ENCODE measurements around the gene TMEM183A. TPM values are rescaled to one million over a fixed set of nuclear protein-coding genes. Genes with fewer than 3 reads are reported as not detected.

The TMEM183A gene
- total and polyA plus RNA-seq, 9 of the 15 experiments (the other 6 are each of a cell fraction or from before 2014, with no cell fraction given): 23.4 to 190 (median 124) TPM

DNA sequence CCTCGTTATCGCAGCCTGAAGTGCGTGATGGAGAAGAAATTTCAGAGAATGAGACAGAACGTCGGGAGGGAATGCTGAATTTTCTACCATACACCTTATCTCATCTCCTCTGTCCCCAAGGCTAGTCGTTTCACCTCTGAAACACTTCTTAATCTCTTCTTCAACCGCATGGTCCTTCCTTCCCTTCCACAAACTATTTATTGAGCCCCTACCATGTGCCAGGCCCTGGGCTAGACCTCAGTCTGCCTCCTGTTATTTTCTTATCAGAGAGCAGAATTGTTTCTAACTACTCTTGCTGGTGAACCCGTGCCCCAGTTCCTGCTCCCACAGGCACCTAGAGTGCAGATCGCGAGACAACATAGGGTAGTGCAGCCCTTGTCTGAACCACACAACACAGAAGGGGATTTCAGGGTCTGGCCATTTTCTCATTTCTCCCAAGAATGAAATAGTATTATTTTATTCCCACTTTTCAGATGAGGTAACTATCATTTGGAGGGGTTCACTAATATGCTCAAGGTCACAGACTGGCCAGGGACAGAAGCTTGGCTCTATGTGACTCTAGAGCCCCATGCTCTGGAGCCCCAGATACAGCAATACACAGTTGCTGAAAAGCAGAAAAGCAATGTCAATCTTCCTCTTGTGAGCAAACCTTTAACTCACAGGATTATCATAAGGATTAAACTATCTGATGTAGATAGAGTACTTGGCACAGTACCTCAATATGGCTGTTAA lies 48.5 kb upstream of the TMEM183A start (continued):
- TF ChIP-seq, protein P1, sequence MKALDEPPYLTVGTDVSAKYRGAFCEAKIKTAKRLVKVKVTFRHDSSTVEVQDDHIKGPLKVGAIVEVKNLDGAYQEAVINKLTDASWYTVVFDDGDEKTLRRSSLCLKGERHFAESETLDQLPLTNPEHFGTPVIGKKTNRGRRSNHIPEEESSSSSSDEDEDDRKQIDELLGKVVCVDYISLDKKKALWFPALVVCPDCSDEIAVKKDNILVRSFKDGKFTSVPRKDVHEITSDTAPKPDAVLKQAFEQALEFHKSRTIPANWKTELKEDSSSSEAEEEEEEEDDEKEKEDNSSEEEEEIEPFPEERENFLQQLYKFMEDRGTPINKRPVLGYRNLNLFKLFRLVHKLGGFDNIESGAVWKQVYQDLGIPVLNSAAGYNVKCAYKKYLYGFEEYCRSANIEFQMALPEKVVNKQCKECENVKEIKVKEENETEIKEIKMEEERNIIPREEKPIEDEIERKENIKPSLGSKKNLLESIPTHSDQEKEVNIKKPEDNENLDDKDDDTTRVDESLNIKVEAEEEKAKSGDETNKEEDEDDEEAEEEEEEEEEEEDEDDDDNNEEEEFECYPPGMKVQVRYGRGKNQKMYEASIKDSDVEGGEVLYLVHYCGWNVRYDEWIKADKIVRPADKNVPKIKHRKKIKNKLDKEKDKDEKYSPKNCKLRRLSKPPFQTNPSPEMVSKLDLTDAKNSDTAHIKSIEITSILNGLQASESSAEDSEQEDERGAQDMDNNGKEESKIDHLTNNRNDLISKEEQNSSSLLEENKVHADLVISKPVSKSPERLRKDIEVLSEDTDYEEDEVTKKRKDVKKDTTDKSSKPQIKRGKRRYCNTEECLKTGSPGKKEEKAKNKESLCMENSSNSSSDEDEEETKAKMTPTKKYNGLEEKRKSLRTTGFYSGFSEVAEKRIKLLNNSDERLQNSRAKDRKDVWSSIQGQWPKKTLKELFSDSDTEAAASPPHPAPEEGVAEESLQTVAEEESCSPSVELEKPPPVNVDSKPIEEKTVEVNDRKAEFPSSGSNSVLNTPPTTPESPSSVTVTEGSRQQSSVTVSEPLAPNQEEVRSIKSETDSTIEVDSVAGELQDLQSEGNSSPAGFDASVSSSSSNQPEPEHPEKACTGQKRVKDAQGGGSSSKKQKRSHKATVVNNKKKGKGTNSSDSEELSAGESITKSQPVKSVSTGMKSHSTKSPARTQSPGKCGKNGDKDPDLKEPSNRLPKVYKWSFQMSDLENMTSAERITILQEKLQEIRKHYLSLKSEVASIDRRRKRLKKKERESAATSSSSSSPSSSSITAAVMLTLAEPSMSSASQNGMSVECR (CRISPR knock-in tag; IDR thresholded peaks at IDR 0.05): no peak
- TF ChIP-seq, protein P2, sequence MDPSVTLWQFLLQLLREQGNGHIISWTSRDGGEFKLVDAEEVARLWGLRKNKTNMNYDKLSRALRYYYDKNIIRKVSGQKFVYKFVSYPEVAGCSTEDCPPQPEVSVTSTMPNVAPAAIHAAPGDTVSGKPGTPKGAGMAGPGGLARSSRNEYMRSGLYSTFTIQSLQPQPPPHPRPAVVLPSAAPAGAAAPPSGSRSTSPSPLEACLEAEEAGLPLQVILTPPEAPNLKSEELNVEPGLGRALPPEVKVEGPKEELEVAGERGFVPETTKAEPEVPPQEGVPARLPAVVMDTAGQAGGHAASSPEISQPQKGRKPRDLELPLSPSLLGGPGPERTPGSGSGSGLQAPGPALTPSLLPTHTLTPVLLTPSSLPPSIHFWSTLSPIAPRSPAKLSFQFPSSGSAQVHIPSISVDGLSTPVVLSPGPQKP (CRISPR knock-in tag; IDR thresholded peaks at IDR 0.05): no peak
- TF ChIP-seq BDP1 (IDR thresholded peaks at IDR 0.05; ENCODE audit: insufficient read depth, insufficient read length): no peak
- no peak for TF ChIP-seq CHD1 (IDR thresholded peaks at IDR 0.05; ENCODE audit: low read length)
- no peak for TF ChIP-seq SNRNP70 (optimal IDR thresholded peaks at IDR 0.05; ENCODE audit: low read depth, low read length)
- TF ChIP-seq RAD21 (CRISPR knock-in tag; conservative IDR thresholded peaks at IDR 0.05 in 1 of 2, IDR thresholded peaks at IDR 0.05 in 1 of 2): no peak
- TF ChIP-seq, protein P3, sequence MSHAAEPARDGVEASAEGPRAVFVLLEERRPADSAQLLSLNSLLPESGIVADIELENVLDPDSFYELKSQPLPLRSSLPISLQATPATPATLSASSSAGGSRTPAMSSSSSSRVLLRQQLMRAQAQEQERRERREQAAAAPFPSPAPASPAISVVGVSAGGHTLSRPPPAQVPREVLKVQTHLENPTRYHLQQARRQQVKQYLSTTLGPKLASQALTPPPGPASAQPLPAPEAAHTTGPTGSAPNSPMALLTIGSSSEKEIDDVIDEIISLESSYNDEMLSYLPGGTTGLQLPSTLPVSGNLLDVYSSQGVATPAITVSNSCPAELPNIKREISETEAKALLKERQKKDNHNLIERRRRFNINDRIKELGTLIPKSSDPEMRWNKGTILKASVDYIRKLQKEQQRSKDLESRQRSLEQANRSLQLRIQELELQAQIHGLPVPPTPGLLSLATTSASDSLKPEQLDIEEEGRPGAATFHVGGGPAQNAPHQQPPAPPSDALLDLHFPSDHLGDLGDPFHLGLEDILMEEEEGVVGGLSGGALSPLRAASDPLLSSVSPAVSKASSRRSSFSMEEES (CRISPR knock-in tag; IDR thresholded peaks at IDR 0.05): no peak
- no peak for TF ChIP-seq DMBX1 (CRISPR knock-in tag; IDR thresholded peaks at IDR 0.05; ENCODE audit: borderline replicate concordance)
- no peak for TF ChIP-seq TBL1XR1 (IDR thresholded peaks at IDR 0.05; ENCODE audit: low read length in 2 of 2)
- TF ChIP-seq, protein P4, sequence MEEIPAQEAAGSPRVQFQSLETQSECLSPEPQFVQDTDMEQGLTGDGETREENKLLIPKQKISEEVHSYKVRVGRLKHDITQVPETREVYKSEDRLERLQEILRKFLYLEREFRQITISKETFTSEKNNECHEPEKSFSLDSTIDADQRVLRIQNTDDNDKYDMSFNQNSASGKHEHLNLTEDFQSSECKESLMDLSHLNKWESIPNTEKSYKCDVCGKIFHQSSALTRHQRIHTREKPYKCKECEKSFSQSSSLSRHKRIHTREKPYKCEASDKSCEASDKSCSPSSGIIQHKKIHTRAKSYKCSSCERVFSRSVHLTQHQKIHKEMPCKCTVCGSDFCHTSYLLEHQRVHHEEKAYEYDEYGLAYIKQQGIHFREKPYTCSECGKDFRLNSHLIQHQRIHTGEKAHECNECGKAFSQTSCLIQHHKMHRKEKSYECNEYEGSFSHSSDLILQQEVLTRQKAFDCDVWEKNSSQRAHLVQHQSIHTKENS (CRISPR knock-in tag; IDR thresholded peaks at IDR 0.05): no peak
- TF ChIP-seq, protein P5, sequence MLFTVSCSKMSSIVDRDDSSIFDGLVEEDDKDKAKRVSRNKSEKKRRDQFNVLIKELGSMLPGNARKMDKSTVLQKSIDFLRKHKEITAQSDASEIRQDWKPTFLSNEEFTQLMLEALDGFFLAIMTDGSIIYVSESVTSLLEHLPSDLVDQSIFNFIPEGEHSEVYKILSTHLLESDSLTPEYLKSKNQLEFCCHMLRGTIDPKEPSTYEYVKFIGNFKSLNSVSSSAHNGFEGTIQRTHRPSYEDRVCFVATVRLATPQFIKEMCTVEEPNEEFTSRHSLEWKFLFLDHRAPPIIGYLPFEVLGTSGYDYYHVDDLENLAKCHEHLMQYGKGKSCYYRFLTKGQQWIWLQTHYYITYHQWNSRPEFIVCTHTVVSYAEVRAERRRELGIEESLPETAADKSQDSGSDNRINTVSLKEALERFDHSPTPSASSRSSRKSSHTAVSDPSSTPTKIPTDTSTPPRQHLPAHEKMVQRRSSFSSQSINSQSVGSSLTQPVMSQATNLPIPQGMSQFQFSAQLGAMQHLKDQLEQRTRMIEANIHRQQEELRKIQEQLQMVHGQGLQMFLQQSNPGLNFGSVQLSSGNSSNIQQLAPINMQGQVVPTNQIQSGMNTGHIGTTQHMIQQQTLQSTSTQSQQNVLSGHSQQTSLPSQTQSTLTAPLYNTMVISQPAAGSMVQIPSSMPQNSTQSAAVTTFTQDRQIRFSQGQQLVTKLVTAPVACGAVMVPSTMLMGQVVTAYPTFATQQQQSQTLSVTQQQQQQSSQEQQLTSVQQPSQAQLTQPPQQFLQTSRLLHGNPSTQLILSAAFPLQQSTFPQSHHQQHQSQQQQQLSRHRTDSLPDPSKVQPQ (CRISPR knock-in tag; IDR thresholded peaks at IDR 0.05; ENCODE audit: borderline replicate concordance): no peak
- TF ChIP-seq FOXJ2 (tag; IDR thresholded peaks at IDR 0.05): no peak
- TF ChIP-seq, protein P6, sequence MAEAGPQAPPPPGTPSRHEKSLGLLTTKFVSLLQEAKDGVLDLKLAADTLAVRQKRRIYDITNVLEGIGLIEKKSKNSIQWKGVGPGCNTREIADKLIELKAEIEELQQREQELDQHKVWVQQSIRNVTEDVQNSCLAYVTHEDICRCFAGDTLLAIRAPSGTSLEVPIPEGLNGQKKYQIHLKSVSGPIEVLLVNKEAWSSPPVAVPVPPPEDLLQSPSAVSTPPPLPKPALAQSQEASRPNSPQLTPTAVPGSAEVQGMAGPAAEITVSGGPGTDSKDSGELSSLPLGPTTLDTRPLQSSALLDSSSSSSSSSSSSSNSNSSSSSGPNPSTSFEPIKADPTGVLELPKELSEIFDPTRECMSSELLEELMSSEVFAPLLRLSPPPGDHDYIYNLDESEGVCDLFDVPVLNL (CRISPR knock-in tag; IDR thresholded peaks at IDR 0.05; ENCODE audit: low read depth): no peak
- TF ChIP-seq TSC22D4 (tag; IDR thresholded peaks at IDR 0.05): no peak
